GM12801 (cell line): ENCODE measurements around the gene TECTB.

ENCODE experiments used
- CTCF ChIP-seq: IDR thresholded peaks from one replicate; pipeline ENCODE4 v1.5.1; 2011; ENCODE audit warnings: control low read depth; ENCODE audit not compliant: insufficient read length; ENCODE audit errors: extremely low read depth

The TECTB gene

GRCh38 chr10:112298581-112298980 is 15.4 kb downstream of the TECTB start:
- TF ChIP-seq CTCF = no peak

GRCh38 chr10:112299456-112299855 is 16.3 kb downstream of the TECTB start:
- no peak for TF ChIP-seq CTCF

- TF ChIP-seq CTCF = no peak
These were observed 19.1 kb downstream of the TECTB start for GRCh38 chr10:112302335-112302734.

- no peak for TF ChIP-seq CTCF
These were observed 20.3 kb downstream of the TECTB start for GRCh38 chr10:112303528-112303927.

- no peak for TF ChIP-seq CTCF
These were observed 21.2 kb downstream of the TECTB start for GRCh38 chr10:112304267-112304859.

GRCh38 chr10:112307358-112308124 is 24.3 kb downstream of the TECTB start:
- TF ChIP-seq CTCF = no peak

GRCh38 chr10:112308125-112308502 is 24.9 kb downstream of the TECTB start:
- TF ChIP-seq CTCF = no peak
